Activated naive CD4-positive, alpha-beta T cell treated with anti-CD3 and anti-CD28 coated beads, Interleukin-2, amount 10 ng/mL, durations not matched to agents 5 hours and 36 hours (primary cell): ENCODE results near the gene FLT4. TPM values are rescaled to one million over a fixed set of nuclear protein-coding genes. Genes with fewer than 3 reads are reported as not detected.

Experiments used
- total RNA-seq, 2 experiments: library from RNA; stranded (reverse); gene quantifications; one replicate each; pipeline ENCODE4 v1.2.3, GENCODE V29; 2021

Gene FLT4
- 1 to 10 TPM; 1.3 to 1.4 TPM for total RNA-seq

GRCh38 chr5:180649297-180650039, at the start of gene FLT4:
Gene FLT4, minus strand, starts transcription at chr5:180649600. Its CDS starts 55 bp downstream, at chr5:180649545.

GRCh38 chr5:180591311-180591887, 58.0 kb downstream of the FLT4 start, which contains the start of gene SCGB3A1:
Gene SCGB3A1, minus strand, starts transcription at chr5:180591499. Its CDS starts 37 bp downstream, at chr5:180591462.

Other genes starting within 250 kb of the FLT4 start
- gene CNOT6, start 155.2 kb downstream of the FLT4 start, total RNA-seq = 10 to 100 TPM; 32.8 to 35.5 TPM
- gene SCGB3A1, start 58.1 kb downstream of the FLT4 start, total RNA-seq = not detected
- gene OR2Y1, start 90.5 kb upstream of the FLT4 start, total RNA-seq = not detected
- 100 to 1,000 TPM; 176 to 184 TPM for gene MGAT1, start 153.2 kb upstream of the FLT4 start, total RNA-seq
- 10 to 100 TPM; 31.0 to 32.8 TPM for gene ZFP62, start 211.7 kb upstream of the FLT4 start, total RNA-seq
- not detected for gene BTNL8, start 249.6 kb upstream of the FLT4 start, total RNA-seq